KG1 (cell line): Measurements from ENCODE around the gene FBXO24.
"Not testable (repeated sequence)": the region's sequence is repeated elsewhere in the genome, so short reads cannot be mapped to it uniquely, and the experiment has no call there.

Experiments used
- DNase-seq: peaks from one replicate; lab custom pipeline; 2025; lab: John Stamatoyannopoulos, UW

FBXO24 gene

GRCh38 chr7:100561491-100562194 lies 24.5 kb upstream of the FBXO24 start:
- DNase-seq: no peak

- DNase-seq: no peak
Measured at GRCh38 chr7:100562195-100563099, 23.7 kb upstream of the FBXO24 start.

DNA sequence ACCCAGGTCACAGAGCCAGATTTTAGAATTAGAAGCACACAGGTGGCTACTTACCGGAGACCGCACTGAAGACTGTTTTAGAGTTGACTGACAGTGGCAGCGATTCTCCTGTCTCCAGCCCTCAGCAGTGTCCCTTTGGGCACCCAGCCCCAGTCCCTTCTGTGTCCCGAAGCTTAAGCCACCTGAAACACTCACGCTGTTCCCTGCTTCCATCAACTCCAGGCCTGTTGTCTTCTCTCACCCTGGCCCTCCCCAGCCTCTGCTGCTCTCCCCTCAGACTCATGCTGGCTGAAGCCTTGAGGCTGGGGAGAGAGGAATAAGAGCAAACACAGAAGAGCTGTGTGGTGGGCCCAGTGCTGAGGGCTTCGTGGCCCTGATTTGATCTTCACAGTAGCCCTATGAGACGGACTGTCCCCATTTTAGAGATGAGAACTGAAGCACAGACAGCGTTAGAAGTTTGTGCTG lies 23.0 kb upstream of the FBXO24 start:
- no peak for DNase-seq

GRCh38 chr7:100563809-100564400 lies 22.2 kb upstream of the FBXO24 start:
- no peak for DNase-seq

- not testable (repeated sequence) for DNase-seq
Measured at GRCh38 chr7:100564405-100564804, 21.7 kb upstream of the FBXO24 start.

- DNase-seq: no peak
Measured at GRCh38 chr7:100565133-100565571, 21.0 kb upstream of the FBXO24 start.

DNA sequence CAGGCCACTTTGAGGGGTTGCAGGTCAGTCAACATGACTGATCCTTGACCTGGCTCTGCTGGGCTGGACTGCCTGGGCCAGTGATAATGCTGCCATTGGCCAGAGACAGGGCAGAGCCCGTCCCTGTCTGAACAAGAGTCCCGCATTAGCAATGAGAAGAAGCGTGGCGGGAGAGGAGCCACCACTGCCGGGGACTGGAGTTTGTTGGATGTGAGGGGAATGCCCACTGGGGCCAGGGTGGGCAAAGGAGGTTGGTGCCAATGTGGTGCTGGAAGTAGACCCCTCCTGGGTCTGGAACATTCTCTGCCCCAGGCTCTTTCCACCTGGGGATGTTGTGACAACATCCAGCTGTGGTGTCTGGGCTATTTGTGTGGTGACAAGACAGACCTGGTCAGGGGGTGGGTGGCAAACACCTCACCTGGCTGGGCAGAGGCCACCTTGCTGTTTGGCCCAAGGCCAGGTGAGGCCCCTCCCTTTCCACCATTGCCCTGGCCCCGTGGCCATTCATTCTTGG lies 20.1 kb upstream of the FBXO24 start:
- no peak for DNase-seq

GRCh38 chr7:100567031-100567730 lies 18.9 kb upstream of the FBXO24 start:
- no peak for DNase-seq

GRCh38 chr7:100567751-100568175 lies 18.4 kb upstream of the FBXO24 start:
- DNase-seq: no peak

- no peak for DNase-seq
Measured at GRCh38 chr7:100568176-100568895, 17.8 kb upstream of the FBXO24 start.

DNA sequence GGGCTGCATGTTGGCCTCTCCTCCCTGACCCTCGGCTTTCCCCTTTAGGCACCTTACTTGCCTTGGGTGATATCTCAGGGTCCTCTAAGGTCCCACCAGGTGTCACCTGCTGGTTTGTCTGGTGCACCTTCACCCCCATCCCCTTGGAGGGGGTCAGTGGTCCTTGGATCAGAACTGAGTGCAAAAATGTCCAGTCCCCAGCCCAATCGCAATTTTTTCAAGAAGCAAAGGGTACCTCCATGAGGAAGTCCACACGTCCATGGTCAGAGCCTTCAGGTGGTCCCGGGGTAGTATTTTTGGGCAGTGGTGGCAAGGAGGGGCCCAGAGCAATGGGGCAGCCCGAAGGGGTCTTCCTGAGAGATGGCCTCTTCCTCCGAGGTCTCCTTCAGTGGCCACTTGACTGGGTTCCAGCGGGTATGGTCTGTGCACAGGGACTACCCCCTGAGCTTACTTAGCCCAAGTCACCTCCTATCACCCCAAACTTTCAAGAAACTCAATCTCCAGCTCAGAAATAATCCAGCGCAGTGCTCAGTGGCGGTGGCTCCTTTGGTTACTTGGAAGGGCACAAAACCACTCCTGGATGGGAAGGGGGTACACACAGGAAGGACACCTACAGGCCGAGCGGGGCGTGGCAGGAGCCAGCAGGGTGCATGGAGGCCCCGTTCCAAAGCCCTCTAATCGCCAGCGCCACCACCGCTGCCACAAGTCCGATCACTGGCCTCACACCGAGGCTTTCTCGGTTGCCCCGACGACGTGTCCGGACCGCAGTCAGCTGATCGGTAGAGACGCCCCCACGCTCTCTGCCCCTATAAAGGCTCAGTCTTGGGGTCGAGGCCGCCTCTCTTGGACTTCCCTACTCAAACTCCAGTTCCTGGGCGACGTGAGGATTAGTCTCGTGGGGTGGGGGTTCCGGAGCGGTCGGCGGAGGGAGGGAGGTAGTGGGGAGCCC lies 17.0 kb upstream of the FBXO24 start:
- no peak for DNase-seq

- no peak for DNase-seq
Measured at GRCh38 chr7:100570954-100571828, 14.9 kb upstream of the FBXO24 start.

- no peak for DNase-seq
Measured at GRCh38 chr7:100571829-100572116, 14.4 kb upstream of the FBXO24 start.

DNA sequence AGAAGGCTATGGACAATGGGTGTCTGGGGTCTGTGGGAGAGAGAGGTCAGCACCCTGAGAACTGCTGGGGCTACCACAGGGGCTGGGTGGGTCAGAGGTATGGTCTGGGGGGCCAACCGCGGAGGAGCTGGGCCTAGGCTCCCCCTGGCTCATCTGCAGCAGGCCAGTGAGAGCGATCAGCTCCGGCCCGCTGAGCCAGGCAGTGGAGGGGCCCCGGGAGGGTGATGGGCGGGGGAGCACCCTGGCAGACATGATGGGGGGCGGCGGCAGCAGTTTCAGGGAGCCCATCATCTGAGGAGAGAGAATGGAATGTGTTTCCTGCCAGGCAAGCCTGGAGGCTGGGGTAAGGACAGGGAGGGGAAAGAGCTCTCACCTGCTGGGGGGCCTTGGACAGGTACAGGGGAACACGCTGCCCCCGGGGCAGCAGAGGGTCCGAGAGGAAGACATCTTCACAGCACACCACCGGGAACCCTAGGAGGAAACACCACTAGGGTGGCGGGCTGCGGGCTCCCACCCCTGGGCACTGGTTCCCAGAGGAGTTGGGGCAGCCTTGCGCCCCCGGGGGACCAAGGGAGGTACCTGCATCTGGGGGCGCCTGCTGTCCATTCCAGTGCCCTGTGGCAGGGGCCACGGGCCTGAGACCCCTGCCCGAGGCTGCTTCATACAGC lies 13.7 kb upstream of the FBXO24 start:
- DNase-seq: no peak

DNA sequence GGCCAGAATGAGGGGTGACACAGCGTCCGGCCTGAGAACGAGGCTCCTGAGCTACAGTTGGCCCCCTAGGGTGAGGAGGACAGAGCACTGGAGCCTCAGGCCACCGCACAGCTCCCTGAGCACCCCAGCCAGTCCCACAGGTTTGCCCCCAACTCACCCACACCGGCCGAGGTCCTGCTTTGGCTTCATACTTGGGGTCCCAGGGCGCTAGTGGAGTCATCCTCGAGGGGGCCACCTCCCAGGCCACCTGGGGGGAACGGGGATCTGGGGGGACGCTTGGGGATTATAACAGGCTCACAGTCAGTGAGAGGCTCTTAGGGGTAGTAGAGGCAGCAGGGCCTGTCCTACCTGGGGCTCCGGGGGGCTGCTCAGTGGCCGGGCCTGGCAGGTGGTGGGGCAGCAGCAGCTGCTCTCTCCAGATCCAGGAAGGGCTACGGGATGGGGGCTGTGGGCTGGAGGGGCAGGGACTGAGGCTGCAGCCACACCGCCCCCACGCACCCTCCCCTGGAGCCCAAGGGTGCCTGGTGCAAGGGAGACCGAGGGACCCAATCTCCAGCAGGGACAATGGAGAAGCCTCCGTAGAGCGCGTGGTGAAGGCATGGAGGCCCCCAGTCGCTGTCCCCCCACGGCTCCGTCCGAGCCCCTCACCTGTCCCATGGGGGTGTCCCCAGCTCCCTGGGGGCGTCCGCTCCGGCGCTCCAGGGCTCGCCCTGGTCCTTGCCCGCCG lies 13.0 kb upstream of the FBXO24 start:
- DNase-seq: no peak

DNA sequence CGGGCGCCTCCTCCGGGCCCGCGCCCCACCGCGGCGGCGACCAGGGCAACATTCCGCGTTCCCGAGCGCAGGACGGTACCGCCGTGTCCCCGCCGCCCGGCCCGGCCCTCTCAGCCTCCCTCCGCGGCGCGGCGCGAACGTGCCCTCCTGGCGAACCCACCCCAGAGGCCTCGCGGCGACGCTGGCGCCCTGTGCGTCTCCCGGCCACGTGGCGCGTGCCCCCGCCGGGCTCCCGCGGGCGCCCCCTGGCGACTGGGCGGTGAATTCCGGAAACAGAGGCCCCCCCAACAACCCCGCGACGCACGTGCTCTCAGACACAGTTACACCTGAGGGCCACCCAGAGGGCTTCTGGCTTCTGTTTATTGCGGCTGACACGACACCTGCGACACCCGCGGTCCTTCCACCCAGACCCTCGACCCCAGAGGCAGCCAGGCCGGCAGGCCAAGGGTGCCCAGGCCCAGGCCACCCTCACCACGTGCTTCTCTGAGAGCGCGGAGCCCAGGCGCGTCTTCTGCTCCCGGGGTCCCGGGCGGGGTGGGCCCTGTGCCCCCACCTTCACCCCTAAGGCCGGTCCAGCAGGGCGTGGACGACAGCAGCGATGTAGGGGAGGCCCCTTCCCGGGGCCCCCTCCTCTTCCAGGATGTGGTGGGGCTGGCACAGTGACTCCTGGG lies 12.3 kb upstream of the FBXO24 start, which contains the start of gene SAP25:
TSS of gene SAP25 (minus strand) at position 210 of the 671 bp plus-strand sequence. CDS start at position 52, 158 bp downstream.
- DNase-seq: no peak
